ENCODE data around the gene COL12A1.

COL12A1 gene

GRCh38 chr6:75205776-75206575 lies at the start of gene COL12A1:
COL12A1 (minus strand) TSS chr6:75206053; CDS start chr6:75202792, 3,261 bp downstream.
- H3K4me3 ChIP-seq (replicated peaks; ENCODE audit: low read depth, low read length), result no peak within 1 kb of the TSS
- peaks cover 4% of the 10 kb centered on the region for H3K27me3 ChIP-seq (replicated peaks; ENCODE audit: control insufficient read depth, insufficient read depth, low read length)
- H3K36me3 ChIP-seq (ENCODE audit: control insufficient read depth, insufficient read depth, low read length), result no peaks in the 10 kb centered on the region
- TF ChIP-seq CTCF (IDR thresholded peaks at IDR 0.05; ENCODE audit: insufficient read depth, low read length, poor library complexity, severe bottlenecking), result no peak
- peak; percentile 32 for DNase-seq (ENCODE audit: extremely low read depth, insufficient read length)

- no peak for DNase-seq (ENCODE audit: extremely low read depth, insufficient read length)
- H3K4me3 ChIP-seq (replicated peaks; ENCODE audit: low read depth, low read length), result no peak overlapping the region
- TF ChIP-seq CTCF (IDR thresholded peaks at IDR 0.05; ENCODE audit: insufficient read depth, low read length, poor library complexity, severe bottlenecking), result no peak
- peaks cover 3% of the 10 kb centered on the region for H3K36me3 ChIP-seq (ENCODE audit: control insufficient read depth, insufficient read depth, low read length)
- no peaks in the 10 kb centered on the region for H3K27me3 ChIP-seq (replicated peaks; ENCODE audit: control insufficient read depth, insufficient read depth, low read length)
These were observed 44.7 kb upstream of the COL12A1 start for GRCh38 chr6:75250552-75250951.

GRCh38 chr6:75249837-75250236 lies 44.0 kb upstream of the COL12A1 start:
- no peak overlapping the region for H3K4me3 ChIP-seq (replicated peaks; ENCODE audit: low read depth, low read length)
- no peak for DNase-seq (ENCODE audit: extremely low read depth, insufficient read length)
- no peak for TF ChIP-seq CTCF (IDR thresholded peaks at IDR 0.05; ENCODE audit: insufficient read depth, low read length, poor library complexity, severe bottlenecking)
- H3K36me3 ChIP-seq (ENCODE audit: control insufficient read depth, insufficient read depth, low read length), result peaks cover 3% of the 10 kb centered on the region
- H3K27me3 ChIP-seq (replicated peaks; ENCODE audit: control insufficient read depth, insufficient read depth, low read length), result no peaks in the 10 kb centered on the region

- no peak for DNase-seq (ENCODE audit: extremely low read depth, insufficient read length)
- no peak for TF ChIP-seq CTCF (IDR thresholded peaks at IDR 0.05; ENCODE audit: insufficient read depth, low read length, poor library complexity, severe bottlenecking)
- Histone ChIP-seq H3K27me3 (replicated peaks; ENCODE audit: control insufficient read depth, insufficient read depth, low read length) (no peaks in the 10 kb centered on the region), H3K36me3 (ENCODE audit: control insufficient read depth, insufficient read depth, low read length) (no peaks in the 10 kb centered on the region), H3K4me3 (replicated peaks; ENCODE audit: low read depth, low read length) (no peak overlapping the region)
These were observed 40.5 kb upstream of the COL12A1 start for GRCh38 chr6:75246386-75246785.

- no peak for DNase-seq (ENCODE audit: extremely low read depth, insufficient read length)
- no peak for TF ChIP-seq CTCF (IDR thresholded peaks at IDR 0.05; ENCODE audit: insufficient read depth, low read length, poor library complexity, severe bottlenecking)
- Histone ChIP-seq H3K27me3 (replicated peaks; ENCODE audit: control insufficient read depth, insufficient read depth, low read length) (no peaks in the 10 kb centered on the region), H3K36me3 (ENCODE audit: control insufficient read depth, insufficient read depth, low read length) (peaks cover under 1% of the 10 kb centered on the region), H3K4me3 (replicated peaks; ENCODE audit: low read depth, low read length) (peak overlapping the region; percentile 78)
These were observed 38.3 kb upstream of the COL12A1 start for GRCh38 chr6:75244063-75244584.
